HFFc6 (cell line): ENCODE data around the gene CXCL14. TPM values are rescaled to one million over a fixed set of nuclear protein-coding genes. Genes with fewer than 3 reads are reported as not detected.

Experiments used
- DNase-seq: peaks from one replicate; pipeline ENCODE4 v3.0.0-alpha.2; 2018
- H3K27ac Mint-ChIP-seq: 2 replicates; pipeline ENCODE4 v1.8.0; 2020; ENCODE audit warnings: mild to moderate bottlenecking, mixed read lengths
- H3K27me3 Mint-ChIP-seq: 2 replicates; pipeline ENCODE4 v1.8.0; 2021; ENCODE audit warnings: mild to moderate bottlenecking, moderate library complexity, mixed read lengths; ENCODE audit not compliant: insufficient read depth
- H3K36me3 Mint-ChIP-seq: 2 replicates; pipeline ENCODE4 v1.8.0; 2021; ENCODE audit warnings: low read depth, mixed read lengths
- H3K4me1 Mint-ChIP-seq: 2 replicates; pipeline ENCODE4 v1.8.0; 2020; ENCODE audit warnings: low read depth, mixed read lengths
- H3K4me3 Mint-ChIP-seq: 2 replicates; pipeline ENCODE4 v1.8.0; 2020; ENCODE audit warnings: mild to moderate bottlenecking, moderate library complexity, mixed read lengths
- H3K9me3 Mint-ChIP-seq: 2 replicates; pipeline ENCODE4 v1.8.0; 2020; ENCODE audit warnings: mild to moderate bottlenecking, mixed read lengths
- total RNA-seq, 6 experiments: library from RNA; stranded (reverse); fragmentation: NEBNext Ultra II Directional; extraction: Animal tissue kit (Norgen Biotek cat#: 25700); gene quantifications; 2 replicates in 1 of 6; 3 replicates in 5 of 6; pipeline ENCODE4 v1.2.3, GENCODE V29; 2021
- TF ChIP-seq, protein P1 (sequence below): fragments of 200-600 bp; sonication (generic); IDR thresholded peaks from 2 replicates; pipeline ENCODE4 v1.5.0; 2021; ENCODE audit warnings: antibody characterized with exemption, mild to moderate bottlenecking

The CXCL14 gene
- total RNA-seq, 6 experiments from 2014 or later: 0.17 TPM; not detected in 5

DNA sequence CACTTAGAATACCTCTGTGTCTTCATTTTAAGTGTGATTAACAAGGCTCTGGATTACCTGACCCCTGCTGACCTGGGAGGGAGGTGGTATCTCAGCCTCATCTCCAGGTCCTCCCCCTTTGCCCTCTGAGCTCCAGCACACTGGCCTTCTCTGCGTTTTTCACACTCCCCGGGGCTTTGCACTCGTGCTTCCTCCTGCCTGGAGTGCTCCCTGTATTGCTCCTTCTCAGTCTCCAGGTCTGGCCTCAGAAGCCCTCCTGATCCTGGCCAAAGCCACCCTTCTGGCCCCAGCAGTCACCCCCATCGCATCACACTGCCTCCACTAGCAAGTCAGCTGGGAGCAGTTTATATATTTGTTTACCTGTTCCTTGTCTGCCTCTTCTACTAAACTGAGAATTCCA lies 29.4 kb downstream of the CXCL14 start:
- Mint-ChIP-seq H3K4me1 (0 out of 2 replicates have a peak, but pooled peaks cover 5% of the 10 kb centered on the region), H3K4me3 (no peak overlapping the region), H3K27ac (no peak overlapping the region), H3K27me3 (peaks cover 44% of the 10 kb centered on the region), H3K9me3 (no peaks in the 10 kb centered on the region), H3K36me3 (no peaks in the 10 kb centered on the region)
- DNase-seq: no peak
- TF ChIP-seq, protein P1, sequence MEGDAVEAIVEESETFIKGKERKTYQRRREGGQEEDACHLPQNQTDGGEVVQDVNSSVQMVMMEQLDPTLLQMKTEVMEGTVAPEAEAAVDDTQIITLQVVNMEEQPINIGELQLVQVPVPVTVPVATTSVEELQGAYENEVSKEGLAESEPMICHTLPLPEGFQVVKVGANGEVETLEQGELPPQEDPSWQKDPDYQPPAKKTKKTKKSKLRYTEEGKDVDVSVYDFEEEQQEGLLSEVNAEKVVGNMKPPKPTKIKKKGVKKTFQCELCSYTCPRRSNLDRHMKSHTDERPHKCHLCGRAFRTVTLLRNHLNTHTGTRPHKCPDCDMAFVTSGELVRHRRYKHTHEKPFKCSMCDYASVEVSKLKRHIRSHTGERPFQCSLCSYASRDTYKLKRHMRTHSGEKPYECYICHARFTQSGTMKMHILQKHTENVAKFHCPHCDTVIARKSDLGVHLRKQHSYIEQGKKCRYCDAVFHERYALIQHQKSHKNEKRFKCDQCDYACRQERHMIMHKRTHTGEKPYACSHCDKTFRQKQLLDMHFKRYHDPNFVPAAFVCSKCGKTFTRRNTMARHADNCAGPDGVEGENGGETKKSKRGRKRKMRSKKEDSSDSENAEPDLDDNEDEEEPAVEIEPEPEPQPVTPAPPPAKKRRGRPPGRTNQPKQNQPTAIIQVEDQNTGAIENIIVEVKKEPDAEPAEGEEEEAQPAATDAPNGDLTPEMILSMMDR: no peak

DNA sequence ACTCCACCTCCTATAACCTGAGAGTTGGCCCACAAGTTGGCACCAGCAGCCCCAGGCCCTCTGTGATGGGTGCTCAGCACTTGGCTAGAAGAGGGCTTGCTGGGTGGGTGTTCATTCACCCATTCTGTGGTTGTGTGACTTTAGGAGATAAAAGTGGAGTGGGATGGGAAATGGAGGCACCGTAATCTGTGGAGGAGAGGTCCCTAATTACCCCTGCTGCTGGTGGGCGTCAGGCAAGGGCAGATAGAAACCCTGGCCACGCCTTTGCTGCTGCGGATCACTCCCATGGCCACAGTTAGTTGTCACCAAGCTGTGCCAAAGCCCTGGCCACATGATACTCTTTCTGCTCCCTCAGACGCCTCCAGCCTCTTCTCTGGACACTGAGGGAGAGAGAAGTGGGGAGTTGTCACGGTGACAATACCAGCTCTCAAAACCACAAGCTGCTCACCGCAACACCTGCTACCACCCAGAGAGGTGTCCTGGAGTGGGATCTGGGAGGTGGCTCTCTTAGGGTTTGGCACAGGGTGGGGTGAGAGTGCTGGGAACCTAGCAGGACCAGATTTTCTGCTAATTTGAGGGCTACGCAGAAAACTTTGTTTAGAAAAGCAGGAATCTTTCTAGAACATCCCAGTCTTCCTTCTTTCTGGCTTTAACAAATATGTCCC lies 31.1 kb downstream of the CXCL14 start:
- TF ChIP-seq, protein P1: no peak
- DNase-seq: no peak

DNA sequence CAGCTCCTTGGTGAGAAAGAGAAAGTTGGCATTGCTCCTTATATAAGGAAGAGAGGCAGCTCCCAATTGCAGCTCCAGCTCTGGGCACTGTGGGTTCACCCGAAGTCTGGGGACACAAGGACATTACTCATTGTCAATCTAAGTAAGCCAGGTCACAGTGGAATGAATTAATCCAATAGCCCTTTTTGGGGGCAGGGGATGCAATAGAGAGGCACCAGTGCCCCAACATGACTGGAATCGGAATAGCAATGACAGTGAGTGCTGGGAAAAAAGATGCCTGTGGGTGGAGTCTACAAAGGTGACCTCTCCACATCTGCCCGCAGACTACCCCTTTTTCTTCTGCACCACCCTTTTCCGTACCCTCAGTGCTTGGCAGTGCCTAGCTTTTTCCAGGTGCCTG lies 31.9 kb downstream of the CXCL14 start:
- no peak for DNase-seq
- Mint-ChIP-seq H3K9me3 (no peaks in the 10 kb centered on the region), H3K36me3 (no peaks in the 10 kb centered on the region), H3K4me3 (no peak overlapping the region), H3K4me1 (peaks cover 6% of the 10 kb centered on the region), H3K27ac (no peak overlapping the region), H3K27me3 (peaks cover 61% of the 10 kb centered on the region)
- TF ChIP-seq, protein P1: no peak

More for the DNA sequence above, 31.1 kb downstream of the CXCL14 start:
- Mint-ChIP-seq H3K27ac (no peak overlapping the region), H3K9me3 (no peaks in the 10 kb centered on the region), H3K36me3 (no peaks in the 10 kb centered on the region), H3K4me1 (peaks cover 6% of the 10 kb centered on the region), H3K4me3 (no peak overlapping the region), H3K27me3 (peaks cover 55% of the 10 kb centered on the region)

DNA sequence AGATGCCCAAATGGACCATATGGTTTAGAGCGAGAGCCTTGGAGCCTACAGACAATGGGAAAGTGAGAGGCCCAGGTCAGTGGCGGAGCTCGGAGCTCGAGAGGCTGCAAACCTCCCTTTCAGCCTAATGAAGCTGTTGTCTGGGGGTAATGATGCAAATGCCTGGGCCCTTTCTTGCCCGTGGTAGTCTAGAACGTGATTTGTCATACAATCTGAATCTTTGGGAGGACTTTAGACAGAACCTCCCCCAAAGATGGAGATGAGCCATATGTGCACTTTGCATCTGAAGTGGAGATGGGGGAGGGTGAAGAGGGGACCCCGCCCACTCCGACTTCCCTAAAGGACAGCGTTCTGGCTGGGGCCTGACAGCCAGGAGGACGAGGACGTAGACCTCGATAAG lies 32.7 kb downstream of the CXCL14 start:
- Mint-ChIP-seq H3K27ac (no peak overlapping the region), H3K36me3 (no peaks in the 10 kb centered on the region), H3K9me3 (no peaks in the 10 kb centered on the region), H3K27me3 (peaks cover 69% of the 10 kb centered on the region), H3K4me1 (peaks cover 6% of the 10 kb centered on the region), H3K4me3 (no peak overlapping the region)
- TF ChIP-seq, protein P1: no peak
- DNase-seq: no peak

DNA sequence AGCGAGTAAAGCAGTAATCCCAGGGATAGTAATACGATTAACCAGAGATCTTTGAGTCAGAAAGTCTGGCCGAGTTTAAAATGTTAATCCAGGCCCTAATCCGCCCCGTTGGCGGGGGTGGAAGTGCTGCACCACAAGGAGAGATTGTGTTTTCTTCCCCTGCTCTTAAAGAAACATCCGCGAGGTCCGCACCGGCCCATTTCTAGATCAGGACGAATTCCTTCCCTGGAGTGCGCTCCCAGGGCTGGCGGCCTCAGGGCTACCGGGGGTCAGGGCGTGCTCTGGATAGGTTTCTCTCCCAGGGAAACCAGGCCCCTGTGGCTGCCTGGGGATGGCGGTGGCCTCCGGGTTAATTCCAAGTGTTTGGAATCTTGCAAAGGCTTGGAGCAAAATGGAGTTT lies 33.7 kb downstream of the CXCL14 start:
- H3K27me3 Mint-ChIP-seq: peaks cover 72% of the 10 kb centered on the region
- no peak for DNase-seq
- no peaks in the 10 kb centered on the region for H3K9me3 Mint-ChIP-seq
- H3K4me1 Mint-ChIP-seq: peaks cover 6% of the 10 kb centered on the region
- TF ChIP-seq, protein P1: no peak
- no peak overlapping the region for H3K4me3 Mint-ChIP-seq
- no peaks in the 10 kb centered on the region for H3K36me3 Mint-ChIP-seq
- H3K27ac Mint-ChIP-seq: no peak overlapping the region
